ENCODE data around the gene SEPTIN10.

Gene SEPTIN10

DNA sequence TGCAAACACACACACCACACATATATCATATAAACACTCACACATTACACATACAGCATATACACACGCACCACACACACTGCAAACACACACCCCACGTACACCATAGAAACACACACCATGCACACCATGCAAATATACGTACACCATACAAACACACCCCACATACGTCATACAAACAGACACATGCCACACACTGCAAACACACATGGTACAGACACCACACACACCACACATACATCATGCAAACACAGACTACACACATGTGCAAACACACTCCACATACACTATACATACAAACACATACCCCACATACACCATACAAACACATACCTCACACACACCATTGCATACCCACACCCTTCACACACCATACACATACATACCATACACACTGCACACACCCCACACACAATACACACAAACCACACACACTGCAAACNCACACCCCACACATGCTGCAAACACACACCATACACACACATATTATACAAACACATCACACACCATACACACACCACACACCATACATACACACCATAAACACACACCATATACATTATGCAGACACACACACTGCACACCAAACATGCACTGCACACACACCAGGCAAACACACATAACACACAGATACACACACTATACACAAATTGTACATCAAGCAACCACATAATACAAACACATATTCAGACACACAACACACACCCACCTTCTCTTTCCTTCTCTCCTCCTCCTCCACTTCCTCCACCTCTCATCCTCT is 120.4 kb downstream of the SEPTIN10 start:
- no peak for DNase-seq

Measured in stimulated activated CD4-positive, alpha-beta T cell treated with anti-CD3 and anti-CD28 coated beads, Interleukin-2, amount 100 ng/mL, for 24 hours (primary cell).